ENCODE data around the gene GDI1. TPM values are rescaled to one million over a fixed set of nuclear protein-coding genes. Genes with fewer than 3 reads are reported as not detected.

Gene GDI1
- total and polyA plus RNA-seq, 9 of the 15 experiments (the other 6 are each of a cell fraction or from before 2014, with no cell fraction given), result 0.97 to 82.6 (median 37.5) TPM

DNA sequence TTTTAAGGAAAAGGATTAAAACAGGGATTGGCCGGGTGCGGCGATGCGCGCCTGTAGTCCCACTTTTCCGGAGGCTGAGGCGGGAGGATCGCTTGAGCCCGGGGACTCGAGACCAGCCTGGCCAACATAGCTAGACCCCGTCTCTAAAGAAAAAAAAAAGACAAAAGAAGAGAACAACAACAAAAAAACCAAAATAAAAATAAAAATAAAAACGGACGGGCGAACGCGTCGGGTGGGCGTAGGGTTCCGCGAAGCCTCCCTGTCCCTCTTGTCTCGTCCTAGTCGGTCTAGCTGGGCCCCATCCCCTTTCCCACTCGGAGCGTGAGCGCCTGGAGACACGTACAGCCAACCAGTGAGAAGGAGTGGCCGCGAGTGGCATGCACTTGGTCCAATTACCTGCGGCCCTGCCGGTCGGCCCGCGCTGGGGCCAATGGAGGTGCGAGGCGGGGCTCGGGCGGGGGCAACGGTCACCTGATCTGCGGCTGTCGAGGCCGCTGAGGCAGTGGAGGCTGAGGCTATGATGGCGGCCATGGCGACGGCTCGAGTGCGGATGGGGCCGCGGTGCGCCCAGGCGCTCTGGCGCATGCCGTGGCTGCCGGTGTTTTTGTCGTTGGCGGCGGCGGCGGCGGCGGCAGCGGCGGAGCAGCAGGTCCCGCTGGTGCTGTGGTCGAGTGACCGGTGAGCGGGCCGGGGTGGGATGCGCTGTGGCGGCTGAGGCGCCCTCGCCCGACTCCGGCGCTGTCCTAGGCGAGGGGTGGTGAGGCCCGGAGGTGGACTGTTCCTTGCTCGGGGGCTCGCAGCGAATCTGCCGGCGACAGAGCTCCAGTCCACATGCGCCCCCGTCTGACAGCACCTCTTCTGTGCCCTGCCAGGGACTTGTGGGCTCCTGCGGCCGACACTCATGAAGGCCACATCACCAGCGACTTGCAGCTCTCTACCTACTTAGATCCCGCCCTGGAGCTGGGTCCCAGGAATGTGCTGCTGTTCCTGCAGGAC, 8.5 kb upstream of the GDI1 start, which contains the start of gene ATP6AP1 (continued):
- TF ChIP-seq PHTF2 (CRISPR knock-in tag; IDR thresholded peaks at IDR 0.05) (no peak), MTA1 (IDR thresholded peaks at IDR 0.05; ENCODE audit: borderline replicate concordance) (no peak), RAD21 (CRISPR knock-in tag; conservative IDR thresholded peaks at IDR 0.05 in 1 of 2, IDR thresholded peaks at IDR 0.05 in 1 of 2) (0 out of 4 replicates have a peak, but pooled peaks of 1 of the 2 experiments have one; percentile 7), DIDO1 (tag; IDR thresholded peaks at IDR 0.05; ENCODE audit: low read depth) (no peak), ZFX (CRISPR knock-in tag; IDR thresholded peaks at IDR 0.05) (peak; percentile 73), PCBP1 (IDR thresholded peaks at IDR 0.05; ENCODE audit: low read depth, low read length, poor library complexity, severe bottlenecking) (no peak), SMAD1 (IDR thresholded peaks at IDR 0.05; ENCODE audit: low read depth, low read length, partially characterized antibody) (no peak), SMAD4 (CRISPR knock-in tag; conservative IDR thresholded peaks at IDR 0.05) (no peak), KDM2B (CRISPR knock-in tag; IDR thresholded peaks at IDR 0.05) (no peak), CCNT2 (IDR thresholded peaks at IDR 0.05; ENCODE audit: borderline replicate concordance, extremely low read depth, insufficient read length, low read depth, low read length) (peak; percentile 61)
- TF ChIP-seq, protein P1, sequence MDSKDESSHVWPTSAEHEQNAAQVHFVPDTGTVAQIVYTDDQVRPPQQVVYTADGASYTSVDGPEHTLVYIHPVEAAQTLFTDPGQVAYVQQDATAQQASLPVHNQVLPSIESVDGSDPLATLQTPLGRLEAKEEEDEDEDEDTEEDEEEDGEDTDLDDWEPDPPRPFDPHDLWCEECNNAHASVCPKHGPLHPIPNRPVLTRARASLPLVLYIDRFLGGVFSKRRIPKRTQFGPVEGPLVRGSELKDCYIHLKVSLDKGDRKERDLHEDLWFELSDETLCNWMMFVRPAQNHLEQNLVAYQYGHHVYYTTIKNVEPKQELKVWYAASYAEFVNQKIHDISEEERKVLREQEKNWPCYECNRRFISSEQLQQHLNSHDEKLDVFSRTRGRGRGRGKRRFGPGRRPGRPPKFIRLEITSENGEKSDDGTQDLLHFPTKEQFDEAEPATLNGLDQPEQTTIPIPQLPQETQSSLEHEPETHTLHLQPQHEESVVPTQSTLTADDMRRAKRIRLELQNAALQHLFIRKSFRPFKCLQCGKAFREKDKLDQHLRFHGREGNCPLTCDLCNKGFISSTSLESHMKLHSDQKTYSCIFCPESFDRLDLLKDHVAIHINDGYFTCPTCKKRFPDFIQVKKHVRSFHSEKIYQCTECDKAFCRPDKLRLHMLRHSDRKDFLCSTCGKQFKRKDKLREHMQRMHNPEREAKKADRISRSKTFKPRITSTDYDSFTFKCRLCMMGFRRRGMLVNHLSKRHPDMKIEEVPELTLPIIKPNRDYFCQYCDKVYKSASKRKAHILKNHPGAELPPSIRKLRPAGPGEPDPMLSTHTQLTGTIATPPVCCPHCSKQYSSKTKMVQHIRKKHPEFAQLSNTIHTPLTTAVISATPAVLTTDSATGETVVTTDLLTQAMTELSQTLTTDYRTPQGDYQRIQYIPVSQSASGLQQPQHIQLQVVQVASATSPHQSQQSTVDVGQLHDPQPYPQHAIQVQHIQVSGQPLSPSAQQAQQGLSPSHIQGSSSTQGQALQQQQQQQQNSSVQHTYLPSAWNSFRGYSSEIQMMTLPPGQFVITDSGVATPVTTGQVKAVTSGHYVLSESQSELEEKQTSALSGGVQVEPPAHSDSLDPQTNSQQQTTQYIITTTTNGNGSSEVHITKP (IDR thresholded peaks at IDR 0.05; ENCODE audit: partially characterized antibody), result peak; percentile 22
- TF ChIP-seq, protein P2, sequence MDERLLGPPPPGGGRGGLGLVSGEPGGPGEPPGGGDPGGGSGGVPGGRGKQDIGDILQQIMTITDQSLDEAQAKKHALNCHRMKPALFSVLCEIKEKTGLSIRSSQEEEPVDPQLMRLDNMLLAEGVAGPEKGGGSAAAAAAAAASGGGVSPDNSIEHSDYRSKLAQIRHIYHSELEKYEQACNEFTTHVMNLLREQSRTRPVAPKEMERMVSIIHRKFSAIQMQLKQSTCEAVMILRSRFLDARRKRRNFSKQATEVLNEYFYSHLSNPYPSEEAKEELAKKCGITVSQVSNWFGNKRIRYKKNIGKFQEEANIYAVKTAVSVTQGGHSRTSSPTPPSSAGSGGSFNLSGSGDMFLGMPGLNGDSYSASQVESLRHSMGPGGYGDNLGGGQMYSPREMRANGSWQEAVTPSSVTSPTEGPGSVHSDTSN (CRISPR knock-in tag; IDR thresholded peaks at IDR 0.05; ENCODE audit: low read depth), result peak; percentile 98
- TF ChIP-seq, protein P2 (tag; conservative IDR thresholded peaks at IDR 0.05; ENCODE audit: low read depth), result peak; percentile 97
- TF ChIP-seq, protein P3, sequence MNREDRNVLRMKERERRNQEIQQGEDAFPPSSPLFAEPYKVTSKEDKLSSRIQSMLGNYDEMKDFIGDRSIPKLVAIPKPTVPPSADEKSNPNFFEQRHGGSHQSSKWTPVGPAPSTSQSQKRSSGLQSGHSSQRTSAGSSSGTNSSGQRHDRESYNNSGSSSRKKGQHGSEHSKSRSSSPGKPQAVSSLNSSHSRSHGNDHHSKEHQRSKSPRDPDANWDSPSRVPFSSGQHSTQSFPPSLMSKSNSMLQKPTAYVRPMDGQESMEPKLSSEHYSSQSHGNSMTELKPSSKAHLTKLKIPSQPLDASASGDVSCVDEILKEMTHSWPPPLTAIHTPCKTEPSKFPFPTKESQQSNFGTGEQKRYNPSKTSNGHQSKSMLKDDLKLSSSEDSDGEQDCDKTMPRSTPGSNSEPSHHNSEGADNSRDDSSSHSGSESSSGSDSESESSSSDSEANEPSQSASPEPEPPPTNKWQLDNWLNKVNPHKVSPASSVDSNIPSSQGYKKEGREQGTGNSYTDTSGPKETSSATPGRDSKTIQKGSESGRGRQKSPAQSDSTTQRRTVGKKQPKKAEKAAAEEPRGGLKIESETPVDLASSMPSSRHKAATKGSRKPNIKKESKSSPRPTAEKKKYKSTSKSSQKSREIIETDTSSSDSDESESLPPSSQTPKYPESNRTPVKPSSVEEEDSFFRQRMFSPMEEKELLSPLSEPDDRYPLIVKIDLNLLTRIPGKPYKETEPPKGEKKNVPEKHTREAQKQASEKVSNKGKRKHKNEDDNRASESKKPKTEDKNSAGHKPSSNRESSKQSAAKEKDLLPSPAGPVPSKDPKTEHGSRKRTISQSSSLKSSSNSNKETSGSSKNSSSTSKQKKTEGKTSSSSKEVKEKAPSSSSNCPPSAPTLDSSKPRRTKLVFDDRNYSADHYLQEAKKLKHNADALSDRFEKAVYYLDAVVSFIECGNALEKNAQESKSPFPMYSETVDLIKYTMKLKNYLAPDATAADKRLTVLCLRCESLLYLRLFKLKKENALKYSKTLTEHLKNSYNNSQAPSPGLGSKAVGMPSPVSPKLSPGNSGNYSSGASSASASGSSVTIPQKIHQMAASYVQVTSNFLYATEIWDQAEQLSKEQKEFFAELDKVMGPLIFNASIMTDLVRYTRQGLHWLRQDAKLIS (CRISPR knock-in tag; IDR thresholded peaks at IDR 0.05), result 0 out of 2 replicates have a peak, but pooled peaks have one; percentile 9
